ENCODE measurements around the gene NBPF8. TPM values are rescaled to one million over a fixed set of nuclear protein-coding genes. Genes with fewer than 3 reads are reported as not detected.

NBPF8 gene, protein sequence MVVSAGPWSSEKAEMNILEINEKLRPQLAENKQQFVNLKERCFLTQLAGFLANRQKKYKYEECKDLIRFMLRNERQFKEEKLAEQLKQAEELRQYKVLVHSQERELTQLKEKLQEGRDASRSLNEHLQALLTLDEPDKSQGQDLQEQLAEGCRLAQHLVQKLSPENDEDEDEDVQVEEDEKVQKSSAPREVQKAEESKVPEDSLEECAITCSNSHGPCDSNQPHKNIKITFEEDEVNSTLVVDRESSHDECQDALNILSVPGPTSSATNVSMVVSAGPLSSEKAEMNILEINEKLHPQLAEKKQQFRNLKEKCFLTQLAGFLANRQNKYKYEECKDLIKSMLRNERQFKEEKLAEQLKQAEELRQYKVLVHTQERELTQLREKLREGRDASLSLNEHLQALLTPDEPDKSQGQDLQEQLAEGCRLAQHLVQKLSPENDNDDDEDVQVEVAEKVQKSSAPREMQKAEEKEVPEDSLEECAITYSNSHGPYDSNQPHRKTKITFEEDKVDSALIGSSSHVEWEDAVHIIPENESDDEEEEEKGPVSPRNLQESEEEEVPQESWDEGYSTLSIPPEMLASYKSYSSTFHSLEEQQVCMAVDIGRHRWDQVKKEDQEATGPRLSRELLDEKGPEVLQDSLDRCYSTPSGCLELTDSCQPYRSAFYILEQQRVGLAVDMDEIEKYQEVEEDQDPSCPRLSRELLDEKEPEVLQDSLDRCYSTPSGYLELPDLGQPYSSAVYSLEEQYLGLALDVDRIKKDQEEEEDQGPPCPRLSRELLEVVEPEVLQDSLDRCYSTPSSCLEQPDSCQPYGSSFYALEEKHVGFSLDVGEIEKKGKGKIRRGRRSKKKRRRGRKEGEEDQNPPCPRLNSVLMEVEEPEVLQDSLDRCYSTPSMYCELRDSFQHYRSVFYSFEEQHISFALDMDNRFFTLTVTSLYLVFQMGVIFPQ
- total RNA-seq: 5.6 and 9.2 TPM in 2 replicates

DNA sequence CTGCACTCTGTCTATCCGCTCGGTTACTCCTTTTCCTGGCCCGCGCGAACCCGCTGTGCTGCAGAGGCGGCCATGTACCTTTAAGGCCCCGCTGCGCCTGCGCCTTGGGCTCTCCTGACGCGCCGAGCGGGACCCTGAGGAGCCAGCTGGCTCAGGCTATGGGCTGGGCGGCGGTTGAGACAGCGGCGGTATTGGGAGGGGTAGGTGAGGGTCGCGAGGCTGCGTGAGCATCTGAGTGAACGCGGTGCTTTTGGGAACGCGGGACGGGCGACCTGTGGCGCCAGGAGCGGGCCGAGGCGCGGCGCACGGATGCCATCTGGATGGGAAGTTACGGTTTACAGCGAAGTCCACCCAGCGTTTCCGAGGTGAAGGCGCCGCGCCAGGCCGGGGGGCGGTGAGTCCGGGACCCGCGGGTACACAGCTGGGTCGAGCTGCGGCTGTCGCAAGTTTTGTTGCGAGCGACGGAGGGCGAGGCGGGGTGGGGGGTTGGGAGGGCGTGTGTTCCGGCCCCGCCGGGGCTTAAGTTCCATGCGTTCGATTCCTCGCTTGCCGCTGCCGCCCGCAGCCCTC, at the start of gene NBPF8:
Gene NBPF8, plus strand, starts transcription at position 125 of the 570 bp plus-strand sequence. CDS start 21,488 bp downstream, outside the sequence.

Other genes starting within 250 kb of the NBPF8 start
- gene SEC22B, start 238.5 kb upstream of the NBPF8 start, total RNA-seq: 36.5 and 47.5 TPM in 2 replicates

Data from epithelial cell of alveolus of lung (primary cell).